Measurements from ENCODE around the gene STARD4. TPM values are rescaled to one million over a fixed set of nuclear protein-coding genes. Genes with fewer than 3 reads are reported as not detected.
A peak's percentile ranks its signal among the peaks of the same experiment; 100 is the strongest.

STARD4 gene
- total RNA-seq, 1 donor from 2014 or later: 62.5 TPM

- Mint-ChIP-seq H3K4me1 (no peaks in the 10 kb centered on the region), H3K36me3 (ENCODE audit: low read depth) (no peaks in the 10 kb centered on the region), H3K4me3 (no peak overlapping the region)
These were observed 8.6 kb upstream of the STARD4 start for GRCh38 chr5:111520908-111521307.

GRCh38 chr5:111518777-111519176 is 6.4 kb upstream of the STARD4 start:
- no peaks in the 10 kb centered on the region for H3K27me3 Mint-ChIP-seq (ENCODE audit: low read depth)

More at GRCh38 chr5:111520908-111521307, 8.6 kb upstream of the STARD4 start:
- no peak for DNase-seq (ENCODE audit: low read depth, low spot score)
- no peaks in the 10 kb centered on the region for H3K9me3 Mint-ChIP-seq
- H3K27ac Mint-ChIP-seq (ENCODE audit: unreplicated experiment): no peak overlapping the region
- no peaks in the 10 kb centered on the region for H3K27me3 Mint-ChIP-seq (ENCODE audit: low read depth)
- TF ChIP-seq CTCF (conservative IDR thresholded peaks at IDR 0.05): no peak

GRCh38 chr5:111517853-111518501 is 5.6 kb upstream of the STARD4 start:
- Mint-ChIP-seq H3K4me3 (no peak overlapping the region), H3K36me3 (ENCODE audit: low read depth) (no peaks in the 10 kb centered on the region)
- TF ChIP-seq CTCF (conservative IDR thresholded peaks at IDR 0.05): no peak

More at GRCh38 chr5:111518777-111519176, 6.4 kb upstream of the STARD4 start:
- H3K36me3 Mint-ChIP-seq (ENCODE audit: low read depth): no peaks in the 10 kb centered on the region
- DNase-seq (ENCODE audit: low read depth, low spot score): no peak
- no peak overlapping the region for H3K4me3 Mint-ChIP-seq
- no peaks in the 10 kb centered on the region for H3K9me3 Mint-ChIP-seq
- peaks cover 9% of the 10 kb centered on the region for H3K4me1 Mint-ChIP-seq
- no peak overlapping the region for H3K27ac Mint-ChIP-seq (ENCODE audit: unreplicated experiment)
- TF ChIP-seq CTCF (conservative IDR thresholded peaks at IDR 0.05): no peak

GRCh38 chr5:111514087-111514486 is 1.8 kb upstream of the STARD4 start:
- Mint-ChIP-seq H3K27ac (ENCODE audit: unreplicated experiment) (peak overlapping the region; percentile 24), H3K4me3 (peak overlapping the region; percentile 62), H3K9me3 (no peaks in the 10 kb centered on the region), H3K4me1 (peaks cover 43% of the 10 kb centered on the region), H3K27me3 (ENCODE audit: low read depth) (no peaks in the 10 kb centered on the region), H3K36me3 (ENCODE audit: low read depth) (no peaks in the 10 kb centered on the region)
- no peak for DNase-seq (ENCODE audit: low read depth, low spot score)
- TF ChIP-seq CTCF (conservative IDR thresholded peaks at IDR 0.05): no peak

More at GRCh38 chr5:111517853-111518501, 5.6 kb upstream of the STARD4 start:
- DNase-seq (ENCODE audit: low read depth, low spot score): no peak
- Mint-ChIP-seq H3K27me3 (ENCODE audit: low read depth) (no peaks in the 10 kb centered on the region), H3K4me1 (peaks cover 17% of the 10 kb centered on the region), H3K27ac (ENCODE audit: unreplicated experiment) (no peak overlapping the region), H3K9me3 (no peaks in the 10 kb centered on the region)

GRCh38 chr5:111513131-111513520 is 791 bp upstream of the STARD4 start:
- TF ChIP-seq CTCF (conservative IDR thresholded peaks at IDR 0.05): no peak
- Mint-ChIP-seq H3K4me1 (peaks cover 47% of the 10 kb centered on the region), H3K9me3 (no peaks in the 10 kb centered on the region), H3K4me3 (peak overlapping the region; percentile 96), H3K27me3 (ENCODE audit: low read depth) (no peaks in the 10 kb centered on the region), H3K36me3 (ENCODE audit: low read depth) (no peaks in the 10 kb centered on the region), H3K27ac (ENCODE audit: unreplicated experiment) (peak overlapping the region; percentile 97)
- no peak for DNase-seq (ENCODE audit: low read depth, low spot score)

Data from neural crest cell (in vitro differentiated cells).